Measurements from ENCODE around the gene TCF7L1.

The TCF7L1 gene

GRCh38 chr2:85234868-85235267, 101.7 kb downstream of the TCF7L1 start:
- no peak for DNase-seq

- no peak for DNase-seq
These were observed 102.1 kb downstream of the TCF7L1 start for GRCh38 chr2:85235281-85235680.

- no peak for DNase-seq
These were observed 102.9 kb downstream of the TCF7L1 start for GRCh38 chr2:85236084-85236483.

GRCh38 chr2:85237849-85238565, 104.8 kb downstream of the TCF7L1 start:
- no peak for DNase-seq

GRCh38 chr2:85238607-85239006, 105.4 kb downstream of the TCF7L1 start:
- no peak for DNase-seq

- DNase-seq: no peak
These were observed 105.9 kb downstream of the TCF7L1 start for GRCh38 chr2:85239102-85239501.

GRCh38 chr2:85240055-85240454, 106.9 kb downstream of the TCF7L1 start:
- no peak for DNase-seq

GRCh38 chr2:85242321-85242720, 109.1 kb downstream of the TCF7L1 start:
- DNase-seq: no peak

- peak in 1 of 2 donors; percentile 34 for DNase-seq
These were observed 110.2 kb downstream of the TCF7L1 start for GRCh38 chr2:85243101-85244072.

GRCh38 chr2:85244828-85245227, 111.6 kb downstream of the TCF7L1 start:
- DNase-seq: no peak

- no peak for DNase-seq
These were observed 112.7 kb downstream of the TCF7L1 start for GRCh38 chr2:85245891-85246290.

GRCh38 chr2:85246348-85246747, 113.2 kb downstream of the TCF7L1 start:
- DNase-seq: peak; percentile 85 to 88

- no peak for DNase-seq
These were observed 114.4 kb downstream of the TCF7L1 start for GRCh38 chr2:85247610-85248009.

- DNase-seq: peak in 1 of 2 donors; percentile 35
These were observed 115.7 kb downstream of the TCF7L1 start for GRCh38 chr2:85248773-85249509.

GRCh38 chr2:85250045-85250444, 116.9 kb downstream of the TCF7L1 start:
- DNase-seq: no peak

GRCh38 chr2:85251070-85251616, 118.0 kb downstream of the TCF7L1 start:
- no peak for DNase-seq

GRCh38 chr2:85253890-85254289, 120.7 kb downstream of the TCF7L1 start:
- no peak for DNase-seq

GRCh38 chr2:85254540-85255300, 121.5 kb downstream of the TCF7L1 start:
- DNase-seq: no peak

GRCh38 chr2:85255456-85255812, 122.2 kb downstream of the TCF7L1 start:
- no peak for DNase-seq

GRCh38 chr2:85255813-85256594, 122.8 kb downstream of the TCF7L1 start:
- DNase-seq: no peak

GRCh38 chr2:85257359-85257969, 124.3 kb downstream of the TCF7L1 start:
- DNase-seq: peak; percentile 37 to 79
